GM18519 (cell line): ENCODE measurements around the gene TANGO2.

ENCODE experiments used
- ATAC-seq: cut with Tn5 transposase; IDR thresholded peaks from one replicate; pipeline ENCODE4 v1.9.1; 2021; ENCODE audit warnings: mild to moderate bottlenecking, moderate library complexity; ENCODE audit not compliant: unreplicated experiment, low FRiP score

Gene TANGO2

GRCh38 chr22:20083157-20083890 is 62.4 kb downstream of the TANGO2 start:
- ATAC-seq = no peak

- ATAC-seq = no peak
Observed at GRCh38 chr22:20083891-20084546, 63.1 kb downstream of the TANGO2 start.

- no peak for ATAC-seq
Observed at GRCh38 chr22:20084547-20085413, 63.9 kb downstream of the TANGO2 start.

- ATAC-seq = no peak
Observed at GRCh38 chr22:20085651-20086050, 64.7 kb downstream of the TANGO2 start.

GRCh38 chr22:20086101-20086599 is 65.2 kb downstream of the TANGO2 start:
- ATAC-seq = no peak

GRCh38 chr22:20086763-20087162 is 65.9 kb downstream of the TANGO2 start:
- ATAC-seq = no peak

- no peak for ATAC-seq
Observed at GRCh38 chr22:20087319-20088262, 66.7 kb downstream of the TANGO2 start.

GRCh38 chr22:20088263-20088648 is 67.3 kb downstream of the TANGO2 start:
- ATAC-seq = no peak

GRCh38 chr22:20089226-20089976 is 68.5 kb downstream of the TANGO2 start:
- ATAC-seq = no peak

GRCh38 chr22:20089977-20090729 is 69.2 kb downstream of the TANGO2 start:
- ATAC-seq = no peak

GRCh38 chr22:20090730-20091240 is 69.9 kb downstream of the TANGO2 start:
- no peak for ATAC-seq

GRCh38 chr22:20091690-20092476 is 71.0 kb downstream of the TANGO2 start:
- ATAC-seq = no peak

- ATAC-seq = no peak
Observed at GRCh38 chr22:20092477-20092854, 71.6 kb downstream of the TANGO2 start.

GRCh38 chr22:20093418-20094196 is 72.7 kb downstream of the TANGO2 start:
- no peak for ATAC-seq

GRCh38 chr22:20094197-20094807 is 73.4 kb downstream of the TANGO2 start:
- ATAC-seq = no peak

- no peak for ATAC-seq
Observed at GRCh38 chr22:20095521-20095920, 74.6 kb downstream of the TANGO2 start.
